Measurements from ENCODE around the gene HCRTR2.

GRCh38 chr6:55220961-55221360, 46.6 kb downstream of the HCRTR2 start:
- TF ChIP-seq, protein P1, sequence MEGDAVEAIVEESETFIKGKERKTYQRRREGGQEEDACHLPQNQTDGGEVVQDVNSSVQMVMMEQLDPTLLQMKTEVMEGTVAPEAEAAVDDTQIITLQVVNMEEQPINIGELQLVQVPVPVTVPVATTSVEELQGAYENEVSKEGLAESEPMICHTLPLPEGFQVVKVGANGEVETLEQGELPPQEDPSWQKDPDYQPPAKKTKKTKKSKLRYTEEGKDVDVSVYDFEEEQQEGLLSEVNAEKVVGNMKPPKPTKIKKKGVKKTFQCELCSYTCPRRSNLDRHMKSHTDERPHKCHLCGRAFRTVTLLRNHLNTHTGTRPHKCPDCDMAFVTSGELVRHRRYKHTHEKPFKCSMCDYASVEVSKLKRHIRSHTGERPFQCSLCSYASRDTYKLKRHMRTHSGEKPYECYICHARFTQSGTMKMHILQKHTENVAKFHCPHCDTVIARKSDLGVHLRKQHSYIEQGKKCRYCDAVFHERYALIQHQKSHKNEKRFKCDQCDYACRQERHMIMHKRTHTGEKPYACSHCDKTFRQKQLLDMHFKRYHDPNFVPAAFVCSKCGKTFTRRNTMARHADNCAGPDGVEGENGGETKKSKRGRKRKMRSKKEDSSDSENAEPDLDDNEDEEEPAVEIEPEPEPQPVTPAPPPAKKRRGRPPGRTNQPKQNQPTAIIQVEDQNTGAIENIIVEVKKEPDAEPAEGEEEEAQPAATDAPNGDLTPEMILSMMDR (IDR thresholded peaks at IDR 0.05): no peak
- no peak for TF ChIP-seq POLR2A (IDR thresholded peaks at IDR 0.05)
